ENCODE results near the gene HPCAL1.

Gene HPCAL1

DNA sequence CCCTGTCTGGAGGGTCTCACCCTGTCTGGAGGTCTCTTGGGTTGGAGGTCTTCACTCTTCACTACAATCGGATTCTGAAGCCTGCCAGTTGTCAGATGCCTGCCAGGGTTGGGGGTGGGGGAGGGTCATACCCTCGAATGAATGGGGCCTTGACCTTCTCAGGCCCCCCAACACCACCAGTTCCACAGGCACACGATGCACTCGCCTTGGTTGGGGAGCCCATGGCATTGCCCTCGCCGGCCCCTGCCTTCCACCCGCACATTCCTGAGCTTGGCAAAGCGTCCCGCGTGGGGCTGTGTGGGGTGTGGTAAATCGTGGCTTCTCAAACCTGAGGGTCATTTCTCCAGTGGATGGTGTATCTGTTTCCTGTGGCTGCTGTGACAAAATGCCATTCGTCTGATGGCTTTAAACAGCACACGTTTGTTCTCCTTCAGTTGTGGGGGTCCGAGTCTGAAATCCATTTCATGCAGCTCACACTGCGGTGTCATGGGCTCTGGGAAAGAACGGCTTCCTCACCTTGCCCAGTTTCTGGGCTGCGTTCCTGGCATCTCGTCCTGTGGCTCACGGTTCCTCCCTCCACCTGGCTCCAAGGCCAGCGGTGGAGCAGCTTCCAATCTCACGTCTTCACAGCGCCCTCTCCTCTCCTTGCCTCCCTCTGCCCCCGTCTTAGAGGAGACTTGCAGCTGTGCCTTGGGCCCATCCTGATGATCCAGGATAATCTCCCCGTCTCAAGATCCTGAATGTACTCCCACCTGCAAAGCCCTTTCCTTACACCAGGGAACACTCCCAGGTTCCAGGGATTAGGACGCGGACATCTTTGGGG lies 38.0 kb upstream of the HPCAL1 start:
- no peak overlapping the region for H3K27ac ChIP-seq
- POLR2A ChIA-PET (ENCODE audit: low non-redundant PET): no interaction called here
- no peak for DNase-seq (ENCODE audit: low spot score)
- TF ChIP-seq CTCF (conservative IDR thresholded peaks at IDR 0.05; ENCODE audit: low read depth): no peak
- CTCF ChIA-PET: no interaction called here

GRCh38 chr2:10265329-10266132 lies 37.2 kb upstream of the HPCAL1 start:
- no peak for DNase-seq (ENCODE audit: low spot score)
- CTCF ChIA-PET: interaction anchor here (0.6 kb wide), 1 partner anchor 438 kb away, joined by 3 read pairs; no protein-coding TSS in a partner anchor
- no peak overlapping the region for H3K27ac ChIP-seq
- POLR2A ChIA-PET (ENCODE audit: low non-redundant PET): no interaction called here
- no peak for TF ChIP-seq CTCF (conservative IDR thresholded peaks at IDR 0.05; ENCODE audit: low read depth)

GRCh38 chr2:10266133-10266620 lies 36.5 kb upstream of the HPCAL1 start:
- H3K27ac ChIP-seq: no peak overlapping the region
- CTCF ChIA-PET: no interaction called here
- no peak for DNase-seq (ENCODE audit: low spot score)
- no peak for TF ChIP-seq CTCF (conservative IDR thresholded peaks at IDR 0.05; ENCODE audit: low read depth)
- POLR2A ChIA-PET (ENCODE audit: low non-redundant PET): no interaction called here

DNA sequence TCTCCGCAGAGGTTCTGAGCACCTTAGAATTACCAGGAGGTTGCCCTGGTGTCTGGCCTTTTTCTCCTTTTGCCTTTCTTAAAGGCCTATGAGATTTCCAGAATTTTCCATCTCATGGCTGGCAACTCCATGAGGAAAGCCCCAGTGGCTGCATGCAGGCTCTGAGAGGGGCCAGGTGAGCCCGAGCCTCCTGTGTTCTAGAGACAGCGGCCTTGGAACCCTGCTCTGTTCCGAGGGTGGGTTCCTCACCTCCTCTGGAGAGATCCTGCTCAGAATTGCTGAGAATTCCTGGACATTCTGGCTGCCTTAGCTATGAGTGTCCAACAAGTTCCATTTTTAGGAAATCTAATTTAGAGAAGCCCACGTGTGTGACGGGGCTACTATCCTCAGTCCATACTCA lies 35.7 kb upstream of the HPCAL1 start:
- H3K27ac ChIP-seq: no peak overlapping the region
- ChIA-PET CTCF (no interaction called here), POLR2A (ENCODE audit: low non-redundant PET) (no interaction called here)
- TF ChIP-seq CTCF (conservative IDR thresholded peaks at IDR 0.05; ENCODE audit: low read depth): no peak
- no peak for DNase-seq (ENCODE audit: low spot score)

GRCh38 chr2:10267551-10268465 lies 34.9 kb upstream of the HPCAL1 start:
- H3K27ac ChIP-seq: no peak overlapping the region
- no peak for DNase-seq (ENCODE audit: low spot score)
- ChIA-PET CTCF (no interaction called here), POLR2A (ENCODE audit: low non-redundant PET) (no interaction called here)
- TF ChIP-seq CTCF (conservative IDR thresholded peaks at IDR 0.05; ENCODE audit: low read depth): no peak

DNA sequence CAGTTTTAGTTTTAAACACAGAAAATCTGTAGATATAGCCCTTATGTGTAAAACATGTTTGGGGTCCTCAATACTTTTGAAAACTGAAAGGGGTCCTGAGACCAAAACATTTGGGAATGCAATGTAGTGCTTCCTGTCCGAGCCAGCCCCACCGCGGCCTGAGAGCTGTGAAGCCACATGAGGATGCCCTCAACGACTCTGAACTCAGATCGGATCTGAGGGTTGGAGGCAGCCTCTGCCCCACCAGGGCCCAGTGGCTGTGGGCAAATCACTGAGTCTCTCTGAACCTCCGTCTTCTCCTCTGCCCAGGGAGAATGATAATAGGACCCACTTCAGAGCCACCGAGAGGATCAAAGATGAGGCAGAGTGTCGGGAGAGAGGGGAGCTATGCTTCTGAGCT lies 33.4 kb upstream of the HPCAL1 start:
- TF ChIP-seq CTCF (conservative IDR thresholded peaks at IDR 0.05; ENCODE audit: low read depth): no peak
- H3K27ac ChIP-seq: no peak overlapping the region
- DNase-seq (ENCODE audit: low spot score): no peak
- ChIA-PET CTCF (interaction anchor here (0.6 kb wide), 1 partner anchor 244 kb away, joined by 4 read pairs; no protein-coding TSS in a partner anchor), POLR2A (ENCODE audit: low non-redundant PET) (interaction anchor here (0.6 kb wide), 1 partner anchor 40 kb away, joined by 3 read pairs; no protein-coding TSS in a partner anchor)
